IPS-NIHi7 (cell line): ENCODE data around the gene ADGRF3.
"Not testable (repeated sequence)": the region's sequence is repeated elsewhere in the genome, so short reads cannot be mapped to it uniquely, and the experiment has no call there.

Experiments
- DNase-seq: peaks from one replicate; pipeline ENCODE4 v3.0.0; 2012; ENCODE audit warnings: mixed read lengths; ENCODE audit errors: extremely low spot score

The ADGRF3 gene

GRCh38 chr2:26346454-26347053 lies at the start of gene ADGRF3:
Gene ADGRF3, minus strand, starts transcription at chr2:26346789. Its CDS starts 555 bp downstream, at chr2:26346234.
- peak; percentile 42 for DNase-seq

- no peak for DNase-seq
Observed at GRCh38 chr2:26395394-26395793, 48.8 kb upstream of the ADGRF3 start.

GRCh38 chr2:26394694-26395093 lies 48.1 kb upstream of the ADGRF3 start:
- no peak for DNase-seq

GRCh38 chr2:26387189-26387588 lies 40.6 kb upstream of the ADGRF3 start:
- no peak for DNase-seq

GRCh38 chr2:26384597-26384996 lies 38.0 kb upstream of the ADGRF3 start:
- no peak for DNase-seq

GRCh38 chr2:26384183-26384582 lies 37.6 kb upstream of the ADGRF3 start:
- no peak for DNase-seq

- no peak for DNase-seq
Observed at GRCh38 chr2:26382564-26382963, 36.0 kb upstream of the ADGRF3 start.

- DNase-seq, result no peak
Observed at GRCh38 chr2:26380281-26380680, 33.7 kb upstream of the ADGRF3 start.

- no peak for DNase-seq
Observed at GRCh38 chr2:26376799-26377198, 30.2 kb upstream of the ADGRF3 start.

GRCh38 chr2:26370909-26371308 lies 24.3 kb upstream of the ADGRF3 start:
- DNase-seq, result not testable (repeated sequence)

GRCh38 chr2:26369664-26370063 lies 23.1 kb upstream of the ADGRF3 start:
- not testable (repeated sequence) for DNase-seq

GRCh38 chr2:26366957-26367356 lies 20.4 kb upstream of the ADGRF3 start:
- no peak for DNase-seq

- no peak for DNase-seq
Observed at GRCh38 chr2:26364669-26365068, 18.1 kb upstream of the ADGRF3 start.

GRCh38 chr2:26363958-26364357 lies 17.4 kb upstream of the ADGRF3 start:
- DNase-seq, result no peak

GRCh38 chr2:26363323-26363722 lies 16.7 kb upstream of the ADGRF3 start:
- no peak for DNase-seq

GRCh38 chr2:26359886-26360473 lies 13.4 kb upstream of the ADGRF3 start:
- DNase-seq, result no peak

- DNase-seq, result no peak
Observed at GRCh38 chr2:26356771-26357170, 10.2 kb upstream of the ADGRF3 start.

GRCh38 chr2:26356111-26356510 lies 9.5 kb upstream of the ADGRF3 start:
- DNase-seq, result no peak

- peak; percentile 45 for DNase-seq
Observed at GRCh38 chr2:26355038-26355995, 8.7 kb upstream of the ADGRF3 start.

GRCh38 chr2:26354469-26354868 lies 7.9 kb upstream of the ADGRF3 start:
- DNase-seq, result not testable (repeated sequence)

- no peak for DNase-seq
Observed at GRCh38 chr2:26352892-26353291, 6.3 kb upstream of the ADGRF3 start.

GRCh38 chr2:26351375-26352090 lies 4.9 kb upstream of the ADGRF3 start:
- no peak for DNase-seq
